ENCODE measurements around the gene STXBP3.

The STXBP3 gene

GRCh38 chr1:108808438-108808837 lies 62.0 kb downstream of the STXBP3 start:
- no peak for DNase-seq

GRCh38 chr1:108811611-108812010 lies 65.1 kb downstream of the STXBP3 start:
- DNase-seq: no peak

- DNase-seq: no peak
These were observed 66.9 kb downstream of the STXBP3 start for GRCh38 chr1:108813326-108813725.

- no peak for DNase-seq
These were observed 68.1 kb downstream of the STXBP3 start for GRCh38 chr1:108814343-108815125.

GRCh38 chr1:108815566-108815965 lies 69.1 kb downstream of the STXBP3 start:
- no peak for DNase-seq

GRCh38 chr1:108816049-108816893 lies 69.8 kb downstream of the STXBP3 start:
- DNase-seq: peak; percentile 35 to 59 (median 52)

- no peak for DNase-seq
These were observed 70.5 kb downstream of the STXBP3 start for GRCh38 chr1:108817016-108817415.

GRCh38 chr1:108817811-108818210 lies 71.3 kb downstream of the STXBP3 start:
- no peak for DNase-seq

GRCh38 chr1:108819878-108820277 lies 73.4 kb downstream of the STXBP3 start:
- DNase-seq: no peak

GRCh38 chr1:108823632-108824031 lies 77.2 kb downstream of the STXBP3 start:
- DNase-seq: no peak

GRCh38 chr1:108824051-108824450 lies 77.6 kb downstream of the STXBP3 start:
- no peak for DNase-seq

GRCh38 chr1:108826081-108826635 lies 79.7 kb downstream of the STXBP3 start:
- no peak for DNase-seq

- DNase-seq: peak; percentile 58 to 85 (median 72)
These were observed 81.8 kb downstream of the STXBP3 start for GRCh38 chr1:108828074-108828961.

GRCh38 chr1:108829498-108829916 lies 83.0 kb downstream of the STXBP3 start:
- peak in 2 of 4 experiments; percentile 22 to 48 for DNase-seq

- DNase-seq: peak; percentile 42 to 69 (median 66)
These were observed 83.9 kb downstream of the STXBP3 start for GRCh38 chr1:108830119-108831008.

GRCh38 chr1:108831225-108831624 lies 84.8 kb downstream of the STXBP3 start:
- peak in 1 of 4 experiments; percentile 13 for DNase-seq

GRCh38 chr1:108832929-108833328 lies 86.5 kb downstream of the STXBP3 start:
- DNase-seq: no peak

- no peak for DNase-seq
These were observed 95.2 kb downstream of the STXBP3 start for GRCh38 chr1:108841703-108842102.

GRCh38 chr1:108842525-108843181 lies 96.2 kb downstream of the STXBP3 start:
- DNase-seq: no peak

- peak in 2 of 4 experiments; percentile 8 to 29 for DNase-seq
These were observed 97.1 kb downstream of the STXBP3 start for GRCh38 chr1:108843390-108844137.
